GM23338 (cell line): ENCODE data around the gene TFDP3. TPM values are rescaled to one million over a fixed set of nuclear protein-coding genes. Genes with fewer than 3 reads are reported as not detected.

Experiments used
- ATAC-seq: fragments of 200-7000 bp; cut with Tn5 transposase; 3 replicates; pipeline ENCODE4 v1.9.1; 2020
- DNase-seq: peaks from one replicate; pipeline ENCODE4 v3.0.0-alpha.2; 2015; ENCODE audit warnings: low spot score
- H2AFZ ChIP-seq: fragments of 200-600 bp; sonication (generic); 2 replicates; pipeline ENCODE4 v1.8.0; 2016; ENCODE audit warnings: antibody characterized with exemption, mild to moderate bottlenecking, moderate library complexity
- H3F3A ChIP-seq: fragments of 200-600 bp; sonication (generic); replicated peaks from 2 replicates; pipeline ENCODE4 v1.8.0; 2017; ENCODE audit warnings: antibody characterized with exemption, mixed run types, low read depth
- H3K27ac ChIP-seq: fragments of 200-600 bp; sonication (generic); 2 replicates; pipeline ENCODE4 v1.6.1; 2016; ENCODE audit warnings: low read depth
- H3K27me3 ChIP-seq: fragments of 200-600 bp; sonication (generic); 2 replicates; pipeline ENCODE4 v1.8.0; 2016; ENCODE audit warnings: mild to moderate bottlenecking, mixed run types, moderate library complexity; ENCODE audit not compliant: insufficient read depth
- H3K36me3 ChIP-seq: fragments of 200-600 bp; sonication (generic); 2 replicates; pipeline ENCODE4 v1.8.0; 2016; ENCODE audit warnings: mild to moderate bottlenecking; ENCODE audit not compliant: insufficient read depth
- H3K4me1 ChIP-seq: fragments of 200-600 bp; sonication (generic); 2 replicates; pipeline ENCODE4 v1.8.0; 2016; ENCODE audit warnings: mild to moderate bottlenecking, moderate library complexity; ENCODE audit not compliant: insufficient read depth
- H3K4me2 ChIP-seq: fragments of 200-600 bp; sonication (generic); 2 replicates; pipeline ENCODE4 v1.7.1; 2017; ENCODE audit warnings: mixed run types
- H3K4me3 ChIP-seq: fragments of 200-600 bp; sonication (generic); 2 replicates; pipeline ENCODE4 v1.6.1; 2016; ENCODE audit warnings: mixed run types
- H3K79me2 ChIP-seq: fragments of 200-600 bp; sonication (generic); replicated peaks from 2 replicates; pipeline ENCODE4 v1.8.0; 2017; ENCODE audit warnings: mild to moderate bottlenecking; ENCODE audit not compliant: insufficient read depth
- H3K9me2 ChIP-seq: fragments of 200-600 bp; sonication (generic); 2 replicates; pipeline ENCODE4 v1.8.0; 2017; ENCODE audit not compliant: insufficient read depth
- H4K20me1 ChIP-seq: fragments of 200-600 bp; sonication (generic); replicated peaks from 2 replicates; pipeline ENCODE4 v1.8.0; 2017; ENCODE audit warnings: mild to moderate bottlenecking; ENCODE audit not compliant: insufficient read depth
- H3K27ac Mint-ChIP-seq: 2 replicates; pipeline ENCODE4 v1.8.0; 2020; ENCODE audit warnings: inconsistent platforms, mild to moderate bottlenecking, moderate library complexity, mixed read lengths
- H3K27me3 Mint-ChIP-seq: 3 replicates; pipeline ENCODE4 v1.8.0; 2022; ENCODE audit warnings: low read depth, mild to moderate bottlenecking, moderate library complexity, mixed read lengths, inconsistent platforms; ENCODE audit not compliant: insufficient read depth, poor library complexity
- H3K36me3 Mint-ChIP-seq: 3 replicates; pipeline ENCODE4 v1.8.0; 2021; ENCODE audit warnings: low read depth, mild to moderate bottlenecking, inconsistent platforms, moderate library complexity, mixed read lengths
- H3K4me1 Mint-ChIP-seq: 3 replicates; pipeline ENCODE4 v1.8.0; 2020; ENCODE audit warnings: mild to moderate bottlenecking, inconsistent platforms, mixed read lengths
- H3K4me3 Mint-ChIP-seq: 3 replicates; pipeline ENCODE4 v1.8.0; 2021; ENCODE audit warnings: moderate library complexity, mild to moderate bottlenecking, inconsistent platforms, mixed read lengths
- H3K9me3 Mint-ChIP-seq: 3 replicates; pipeline ENCODE4 v1.8.0; 2020; ENCODE audit warnings: moderate library complexity, mild to moderate bottlenecking, inconsistent platforms, mixed read lengths
- CREB1 ChIP-seq: fragments of 250-450 bp; sonication (Bioruptor Pico); IDR thresholded peaks from 2 replicates; pipeline ENCODE4 v1.5.0; 2020; ENCODE audit warnings: low read depth, mild to moderate bottlenecking, moderate library complexity
- EZH2 ChIP-seq: fragments of 200-600 bp; sonication (generic); IDR thresholded peaks from one replicate; pipeline ENCODE4 v1.8.0; 2017; ENCODE audit warnings: antibody characterized with exemption, mild to moderate bottlenecking, low read depth; ENCODE audit not compliant: unreplicated experiment
- EZH2phosphoT487 ChIP-seq: fragments of 200-600 bp; sonication (generic); IDR thresholded peaks from one replicate; pipeline ENCODE4 v1.8.1; 2018; ENCODE audit warnings: antibody characterized with exemption; ENCODE audit not compliant: unreplicated experiment
- JUNB ChIP-seq: IDR thresholded peaks from one replicate; pipeline ENCODE4 v1.6.1; 2016; ENCODE audit warnings: antibody characterized with exemption; ENCODE audit not compliant: unreplicated experiment
- ZNF331 ChIP-seq: fragments of 250-450 bp; sonication (Bioruptor Pico); IDR thresholded peaks from 2 replicates; pipeline ENCODE4 v1.5.0; 2020; ENCODE audit warnings: low read depth, mild to moderate bottlenecking, moderate library complexity
- polyA plus RNA-seq: library from polyadenylated mRNA; unstranded; fragments of >200 nt; fragmentation: Nextera tagmentation; extraction: Ambion mirVana; gene quantifications from 2 replicates; pipeline ENCODE4 v1.2.1, GENCODE V29; 2016
- total RNA-seq: library from RNA; depleted of rRNA; stranded (reverse); fragments of >200 nt; shearing (Covaris generic); gene quantifications from 2 replicates; pipeline ENCODE4 v1.2.3, GENCODE V29; 2014
- TF ChIP-seq, protein P1 (sequence below), 2 experiments: fragments of 200-600 bp in 1 of 2; sonication (generic) in 1 of 2; conservative IDR thresholded peaks; 2 replicates each; pipeline versions ENCODE4 v1.5.1 to v1.6.1; 2016 to 2017; ENCODE audit warnings: antibody characterized with exemption in 2 of 2, low read depth in 2 of 2, mild to moderate bottlenecking in 2 of 2, moderate library complexity in 1 of 2
- TF ChIP-seq, protein P2 (sequence below): fragments of 250-450 bp; sonication (Bioruptor Pico); IDR thresholded peaks from 2 replicates; pipeline ENCODE4 v1.5.0; 2020; ENCODE audit warnings: mild to moderate bottlenecking, moderate library complexity
- TF ChIP-seq, protein P3 (sequence below): IDR thresholded peaks from 2 replicates; pipeline ENCODE4 v1.6.1; 2016; ENCODE audit warnings: antibody characterized with exemption

The TFDP3 gene
- total and polyA plus RNA-seq, 2 experiments from 2014 or later: not detected

DNA sequence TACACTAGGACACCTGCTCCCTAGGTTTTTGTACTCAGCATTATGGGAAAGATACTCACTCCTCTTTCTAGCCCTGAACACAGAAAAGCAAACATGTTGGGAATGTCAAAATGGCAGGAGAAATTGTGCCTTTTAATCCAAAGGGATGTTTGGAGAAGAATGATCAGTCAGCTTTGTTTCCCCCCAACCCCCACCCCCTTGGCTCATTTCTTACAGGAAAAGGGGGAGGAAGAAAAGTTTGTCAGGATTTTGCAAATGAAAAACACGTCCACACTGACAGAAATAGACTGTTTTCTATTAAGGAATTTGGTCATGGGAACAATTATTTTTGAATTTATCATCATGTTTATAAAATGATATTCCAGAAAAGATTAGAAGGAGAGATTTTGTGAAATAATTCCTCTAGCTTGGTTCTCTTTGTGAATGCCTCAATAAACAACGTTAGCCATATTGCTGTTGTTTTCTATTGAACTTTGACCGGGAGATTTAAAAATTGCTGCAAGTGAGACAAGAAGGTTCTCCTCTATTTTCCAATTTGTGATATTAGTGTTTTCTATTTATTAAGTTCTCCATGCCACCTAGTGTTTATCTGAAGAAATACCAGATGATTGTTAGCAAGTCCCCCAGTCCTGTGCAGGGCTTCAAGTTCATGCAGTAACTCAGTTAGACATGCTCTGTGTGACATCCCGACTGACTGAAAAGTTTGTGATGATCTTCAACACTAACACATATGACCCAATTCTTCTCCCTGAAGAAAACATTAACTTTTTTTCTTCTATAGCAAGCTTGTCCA lies 31.3 kb upstream of the TFDP3 start:
- no peak overlapping the region for H3K4me3 Mint-ChIP-seq
- H3K4me1 Mint-ChIP-seq: peaks cover 40% of the 10 kb centered on the region
- H3K27me3 Mint-ChIP-seq: no peaks in the 10 kb centered on the region
- H3K4me3 ChIP-seq: no peak overlapping the region
- H3K27ac Mint-ChIP-seq: no peak overlapping the region
- no peaks in the 10 kb centered on the region for H4K20me1 ChIP-seq
- peaks cover 25% of the 10 kb centered on the region for H3K4me1 ChIP-seq
- H3K36me3 ChIP-seq: no peaks in the 10 kb centered on the region
- no peak overlapping the region for H3K27ac ChIP-seq
- ATAC-seq: no peak
- no peaks in the 10 kb centered on the region for H3K9me2 ChIP-seq
- peak overlapping the region; percentile 57 for H3K4me2 ChIP-seq
- DNase-seq: no peak
- H3K79me2 ChIP-seq: no peaks in the 10 kb centered on the region
- H3K36me3 Mint-ChIP-seq: peaks cover 19% of the 10 kb centered on the region; the same call in 2 of the 3 replicates
- no peaks in the 10 kb centered on the region for H3F3A ChIP-seq
- no peaks in the 10 kb centered on the region for H3K27me3 ChIP-seq
- H2AFZ ChIP-seq: no peak overlapping the region
- no peak for TF ChIP-seq EZH2phosphoT487
- TF ChIP-seq JUNB: no peak
- TF ChIP-seq, protein P1, sequence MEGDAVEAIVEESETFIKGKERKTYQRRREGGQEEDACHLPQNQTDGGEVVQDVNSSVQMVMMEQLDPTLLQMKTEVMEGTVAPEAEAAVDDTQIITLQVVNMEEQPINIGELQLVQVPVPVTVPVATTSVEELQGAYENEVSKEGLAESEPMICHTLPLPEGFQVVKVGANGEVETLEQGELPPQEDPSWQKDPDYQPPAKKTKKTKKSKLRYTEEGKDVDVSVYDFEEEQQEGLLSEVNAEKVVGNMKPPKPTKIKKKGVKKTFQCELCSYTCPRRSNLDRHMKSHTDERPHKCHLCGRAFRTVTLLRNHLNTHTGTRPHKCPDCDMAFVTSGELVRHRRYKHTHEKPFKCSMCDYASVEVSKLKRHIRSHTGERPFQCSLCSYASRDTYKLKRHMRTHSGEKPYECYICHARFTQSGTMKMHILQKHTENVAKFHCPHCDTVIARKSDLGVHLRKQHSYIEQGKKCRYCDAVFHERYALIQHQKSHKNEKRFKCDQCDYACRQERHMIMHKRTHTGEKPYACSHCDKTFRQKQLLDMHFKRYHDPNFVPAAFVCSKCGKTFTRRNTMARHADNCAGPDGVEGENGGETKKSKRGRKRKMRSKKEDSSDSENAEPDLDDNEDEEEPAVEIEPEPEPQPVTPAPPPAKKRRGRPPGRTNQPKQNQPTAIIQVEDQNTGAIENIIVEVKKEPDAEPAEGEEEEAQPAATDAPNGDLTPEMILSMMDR (conservative IDR thresholded peaks at IDR 0.05; ENCODE audit: low read depth in 2 of 2): peak in 1 of 2 experiments; percentile 23; a peak in 2 of 4 replicates
- H3K9me3 Mint-ChIP-seq: peaks cover 28% of the 10 kb centered on the region

DNA sequence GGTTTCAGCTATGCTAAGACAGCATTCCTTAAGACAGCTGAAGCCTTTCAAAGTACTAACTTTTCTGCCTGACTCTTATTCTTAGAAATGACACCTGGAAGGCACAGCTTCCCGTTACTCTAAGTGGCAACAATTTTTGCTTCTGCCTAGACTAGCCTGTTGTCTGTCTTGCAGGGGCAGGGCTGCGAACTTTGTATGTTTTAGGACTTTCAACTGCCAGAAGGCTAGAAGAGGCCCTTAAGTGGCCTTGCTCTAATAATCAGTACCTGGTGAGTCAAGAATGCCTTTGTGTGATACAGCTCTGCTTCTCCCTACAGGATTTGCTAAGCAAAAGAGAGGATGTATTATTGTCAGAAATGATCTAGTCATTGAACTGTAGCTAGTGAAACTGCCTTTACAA lies 30.0 kb upstream of the TFDP3 start:
- Mint-ChIP-seq H3K4me1 (peaks cover 33% of the 10 kb centered on the region), H3K36me3 (peaks cover 19% of the 10 kb centered on the region; the same call in 2 of the 3 replicates), H3K4me3 (no peak overlapping the region), H3K27ac (peak overlapping the region; percentile 36; the same call in 1 of the 2 replicates), H3K27me3 (no peaks in the 10 kb centered on the region), H3K9me3 (peaks cover 28% of the 10 kb centered on the region)
- Histone ChIP-seq H2AFZ (no peak overlapping the region), H3K79me2 (no peaks in the 10 kb centered on the region), H3K4me1 (peaks cover 25% of the 10 kb centered on the region), H3F3A (no peaks in the 10 kb centered on the region), H3K4me2 (0 out of 2 replicates have a peak overlapping the region, but pooled peaks have one; percentile 57), H4K20me1 (no peaks in the 10 kb centered on the region), H3K27ac (no peak overlapping the region), H3K9me2 (no peaks in the 10 kb centered on the region), H3K4me3 (no peak overlapping the region), H3K27me3 (no peaks in the 10 kb centered on the region), H3K36me3 (no peaks in the 10 kb centered on the region)
- DNase-seq (no peak), ATAC-seq (no peak)
- TF ChIP-seq, protein P2, sequence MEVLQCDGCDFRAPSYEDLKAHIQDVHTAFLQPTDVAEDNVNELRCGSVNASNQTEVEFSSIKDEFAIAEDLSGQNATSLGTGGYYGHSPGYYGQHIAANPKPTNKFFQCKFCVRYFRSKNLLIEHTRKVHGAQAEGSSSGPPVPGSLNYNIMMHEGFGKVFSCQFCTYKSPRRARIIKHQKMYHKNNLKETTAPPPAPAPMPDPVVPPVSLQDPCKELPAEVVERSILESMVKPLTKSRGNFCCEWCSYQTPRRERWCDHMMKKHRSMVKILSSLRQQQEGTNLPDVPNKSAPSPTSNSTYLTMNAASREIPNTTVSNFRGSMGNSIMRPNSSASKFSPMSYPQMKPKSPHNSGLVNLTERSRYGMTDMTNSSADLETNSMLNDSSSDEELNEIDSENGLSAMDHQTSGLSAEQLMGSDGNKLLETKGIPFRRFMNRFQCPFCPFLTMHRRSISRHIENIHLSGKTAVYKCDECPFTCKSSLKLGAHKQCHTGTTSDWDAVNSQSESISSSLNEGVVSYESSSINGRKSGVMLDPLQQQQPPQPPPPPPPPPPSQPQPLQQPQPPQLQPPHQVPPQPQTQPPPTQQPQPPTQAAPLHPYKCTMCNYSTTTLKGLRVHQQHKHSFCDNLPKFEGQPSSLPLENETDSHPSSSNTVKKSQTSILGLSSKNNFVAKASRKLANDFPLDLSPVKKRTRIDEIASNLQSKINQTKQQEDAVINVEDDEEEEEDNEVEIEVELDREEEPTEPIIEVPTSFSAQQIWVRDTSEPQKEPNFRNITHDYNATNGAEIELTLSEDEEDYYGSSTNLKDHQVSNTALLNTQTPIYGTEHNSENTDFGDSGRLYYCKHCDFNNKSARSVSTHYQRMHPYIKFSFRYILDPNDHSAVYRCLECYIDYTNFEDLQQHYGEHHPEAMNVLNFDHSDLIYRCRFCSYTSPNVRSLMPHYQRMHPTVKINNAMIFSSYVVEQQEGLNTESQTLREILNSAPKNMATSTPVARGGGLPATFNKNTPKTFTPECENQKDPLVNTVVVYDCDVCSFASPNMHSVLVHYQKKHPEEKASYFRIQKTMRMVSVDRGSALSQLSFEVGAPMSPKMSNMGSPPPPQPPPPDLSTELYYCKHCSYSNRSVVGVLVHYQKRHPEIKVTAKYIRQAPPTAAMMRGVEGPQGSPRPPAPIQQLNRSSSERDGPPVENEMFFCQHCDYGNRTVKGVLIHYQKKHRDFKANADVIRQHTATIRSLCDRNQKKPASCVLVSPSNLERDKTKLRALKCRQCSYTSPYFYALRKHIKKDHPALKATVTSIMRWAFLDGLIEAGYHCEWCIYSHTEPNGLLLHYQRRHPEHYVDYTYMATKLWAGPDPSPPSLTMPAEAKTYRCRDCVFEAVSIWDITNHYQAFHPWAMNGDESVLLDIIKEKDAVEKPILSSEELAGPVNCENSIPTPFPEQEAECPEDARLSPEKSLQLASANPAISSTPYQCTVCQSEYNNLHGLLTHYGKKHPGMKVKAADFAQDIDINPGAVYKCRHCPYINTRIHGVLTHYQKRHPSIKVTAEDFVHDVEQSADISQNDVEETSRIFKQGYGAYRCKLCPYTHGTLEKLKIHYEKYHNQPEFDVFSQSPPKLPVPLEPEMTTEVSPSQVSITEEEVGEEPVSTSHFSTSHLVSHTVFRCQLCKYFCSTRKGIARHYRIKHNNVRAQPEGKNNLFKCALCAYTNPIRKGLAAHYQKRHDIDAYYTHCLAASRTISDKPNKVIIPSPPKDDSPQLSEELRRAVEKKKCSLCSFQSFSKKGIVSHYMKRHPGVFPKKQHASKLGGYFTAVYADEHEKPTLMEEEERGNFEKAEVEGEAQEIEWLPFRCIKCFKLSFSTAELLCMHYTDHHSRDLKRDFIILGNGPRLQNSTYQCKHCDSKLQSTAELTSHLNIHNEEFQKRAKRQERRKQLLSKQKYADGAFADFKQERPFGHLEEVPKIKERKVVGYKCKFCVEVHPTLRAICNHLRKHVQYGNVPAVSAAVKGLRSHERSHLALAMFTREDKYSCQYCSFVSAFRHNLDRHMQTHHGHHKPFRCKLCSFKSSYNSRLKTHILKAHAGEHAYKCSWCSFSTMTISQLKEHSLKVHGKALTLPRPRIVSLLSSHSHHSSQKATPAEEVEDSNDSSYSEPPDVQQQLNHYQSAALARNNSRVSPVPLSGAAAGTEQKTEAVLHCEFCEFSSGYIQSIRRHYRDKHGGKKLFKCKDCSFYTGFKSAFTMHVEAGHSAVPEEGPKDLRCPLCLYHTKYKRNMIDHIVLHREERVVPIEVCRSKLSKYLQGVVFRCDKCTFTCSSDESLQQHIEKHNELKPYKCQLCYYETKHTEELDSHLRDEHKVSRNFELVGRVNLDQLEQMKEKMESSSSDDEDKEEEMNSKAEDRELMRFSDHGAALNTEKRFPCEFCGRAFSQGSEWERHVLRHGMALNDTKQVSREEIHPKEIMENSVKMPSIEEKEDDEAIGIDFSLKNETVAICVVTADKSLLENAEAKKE (CRISPR knock-in tag): no peak
- TF ChIP-seq JUNB (no peak), ZNF331 (CRISPR knock-in tag) (no peak), CREB1 (no peak), EZH2 (no peak)
- TF ChIP-seq, protein P3, sequence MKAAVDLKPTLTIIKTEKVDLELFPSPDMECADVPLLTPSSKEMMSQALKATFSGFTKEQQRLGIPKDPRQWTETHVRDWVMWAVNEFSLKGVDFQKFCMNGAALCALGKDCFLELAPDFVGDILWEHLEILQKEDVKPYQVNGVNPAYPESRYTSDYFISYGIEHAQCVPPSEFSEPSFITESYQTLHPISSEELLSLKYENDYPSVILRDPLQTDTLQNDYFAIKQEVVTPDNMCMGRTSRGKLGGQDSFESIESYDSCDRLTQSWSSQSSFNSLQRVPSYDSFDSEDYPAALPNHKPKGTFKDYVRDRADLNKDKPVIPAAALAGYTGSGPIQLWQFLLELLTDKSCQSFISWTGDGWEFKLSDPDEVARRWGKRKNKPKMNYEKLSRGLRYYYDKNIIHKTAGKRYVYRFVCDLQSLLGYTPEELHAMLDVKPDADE: no peak
- TF ChIP-seq, protein P1 (conservative IDR thresholded peaks at IDR 0.05; ENCODE audit: low read depth in 2 of 2): no peak
